Measurements from ENCODE around the gene RBBP6.
"Not testable (repeated sequence)": the region's sequence is repeated elsewhere in the genome, so short reads cannot be mapped to it uniquely, and the experiment has no call there.

Gene RBBP6

DNA sequence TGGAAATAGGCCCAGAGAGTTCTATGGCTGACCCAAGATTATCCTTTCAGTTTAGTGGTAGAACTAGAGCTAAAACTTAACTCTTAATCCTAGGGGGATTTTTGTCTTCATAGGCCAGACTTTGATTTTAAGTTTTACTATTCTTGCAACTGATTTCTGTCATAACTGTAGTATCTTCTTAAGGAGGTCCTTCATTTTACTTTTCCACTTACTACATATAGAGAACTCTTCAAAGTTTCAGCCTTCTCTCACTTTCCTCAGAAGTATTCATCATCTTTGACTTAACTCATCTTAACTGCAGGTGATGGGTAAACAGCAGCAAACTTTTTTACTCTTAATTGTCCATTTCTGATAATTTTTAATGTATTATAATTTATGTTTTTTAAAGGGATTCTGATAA lies 23.4 kb downstream of the RBBP6 start:
- no peak for DNase-seq (ENCODE audit: low read depth in 1 of 2, low spot score in 1 of 2)

DNA sequence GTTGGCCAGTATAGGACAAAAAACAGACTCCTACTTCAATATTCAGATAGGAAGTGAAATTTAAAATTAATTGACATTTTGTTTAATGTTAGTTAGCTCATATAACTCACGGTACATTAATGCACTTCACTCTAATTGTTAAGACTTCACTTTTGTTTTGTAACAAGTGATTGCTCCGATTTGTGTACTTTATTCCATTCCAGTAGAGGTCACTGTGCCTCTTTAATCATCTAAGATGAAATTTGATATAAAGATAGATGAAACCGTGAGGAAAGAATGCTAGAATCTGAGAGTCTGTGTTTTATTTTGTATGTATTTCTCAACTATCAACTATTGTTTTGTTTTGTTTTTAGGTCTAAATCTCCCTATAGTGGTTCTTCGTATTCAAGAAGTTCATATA lies 29.0 kb downstream of the RBBP6 start:
- DNase-seq (ENCODE audit: low read depth in 1 of 2, low spot score in 1 of 2), result no peak

DNA sequence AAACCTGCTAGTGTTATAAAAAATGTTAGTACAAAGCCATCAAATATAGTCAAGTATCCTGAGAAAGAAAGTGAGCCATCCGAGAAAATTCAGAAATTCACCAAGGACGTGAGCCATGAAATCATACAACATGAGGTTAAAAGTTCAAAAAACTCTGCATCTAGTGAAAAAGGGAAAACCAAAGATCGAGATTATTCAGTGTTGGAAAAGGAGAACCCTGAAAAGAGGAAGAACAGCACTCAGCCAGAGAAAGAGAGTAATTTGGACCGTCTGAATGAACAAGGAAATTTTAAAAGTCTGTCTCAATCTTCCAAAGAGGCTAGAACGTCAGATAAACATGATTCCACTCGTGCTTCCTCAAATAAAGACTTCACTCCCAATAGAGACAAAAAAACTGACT lies 31.7 kb downstream of the RBBP6 start:
- DNase-seq (ENCODE audit: low read depth in 1 of 2, low spot score in 1 of 2), result no peak

DNA sequence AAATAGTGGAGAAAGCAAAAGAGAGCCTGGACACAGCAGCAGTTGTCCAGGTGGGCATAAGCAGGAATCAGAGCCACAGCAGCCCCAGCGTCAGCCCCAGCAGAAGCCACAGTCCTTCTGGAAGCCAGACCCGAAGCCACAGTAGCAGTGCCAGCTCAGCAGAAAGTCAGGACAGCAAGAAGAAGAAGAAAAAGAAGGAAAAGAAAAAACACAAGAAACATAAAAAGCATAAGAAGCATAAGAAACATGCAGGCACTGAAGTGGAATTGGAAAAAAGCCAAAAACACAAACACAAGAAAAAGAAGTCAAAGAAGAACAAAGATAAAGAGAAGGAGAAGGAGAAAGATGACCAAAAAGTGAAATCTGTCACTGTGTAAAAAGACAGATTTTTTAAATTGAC lies 32.7 kb downstream of the RBBP6 start:
- DNase-seq (ENCODE audit: low read depth in 1 of 2, low spot score in 1 of 2), result no peak

DNA sequence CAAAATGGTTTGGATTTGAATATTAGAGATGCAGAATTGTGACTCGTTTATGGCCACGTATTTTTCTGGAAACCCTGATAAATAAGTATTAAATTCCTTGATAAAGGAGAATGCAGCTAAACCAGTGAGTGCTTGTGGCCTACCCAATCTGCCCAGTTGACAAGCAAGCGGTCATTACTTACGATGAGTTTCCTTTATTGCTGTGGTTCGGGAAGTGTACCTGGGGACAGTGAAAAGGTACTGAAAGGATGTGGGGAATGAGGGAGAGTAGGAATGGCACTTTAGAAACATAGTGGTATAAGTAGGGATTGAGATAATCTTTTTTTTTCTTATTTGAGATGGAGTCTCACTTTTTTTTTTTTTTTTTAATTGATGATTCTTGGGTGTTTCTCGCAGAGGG lies 33.8 kb downstream of the RBBP6 start:
- DNase-seq (ENCODE audit: low read depth in 1 of 2, low spot score in 1 of 2), result no peak

DNA sequence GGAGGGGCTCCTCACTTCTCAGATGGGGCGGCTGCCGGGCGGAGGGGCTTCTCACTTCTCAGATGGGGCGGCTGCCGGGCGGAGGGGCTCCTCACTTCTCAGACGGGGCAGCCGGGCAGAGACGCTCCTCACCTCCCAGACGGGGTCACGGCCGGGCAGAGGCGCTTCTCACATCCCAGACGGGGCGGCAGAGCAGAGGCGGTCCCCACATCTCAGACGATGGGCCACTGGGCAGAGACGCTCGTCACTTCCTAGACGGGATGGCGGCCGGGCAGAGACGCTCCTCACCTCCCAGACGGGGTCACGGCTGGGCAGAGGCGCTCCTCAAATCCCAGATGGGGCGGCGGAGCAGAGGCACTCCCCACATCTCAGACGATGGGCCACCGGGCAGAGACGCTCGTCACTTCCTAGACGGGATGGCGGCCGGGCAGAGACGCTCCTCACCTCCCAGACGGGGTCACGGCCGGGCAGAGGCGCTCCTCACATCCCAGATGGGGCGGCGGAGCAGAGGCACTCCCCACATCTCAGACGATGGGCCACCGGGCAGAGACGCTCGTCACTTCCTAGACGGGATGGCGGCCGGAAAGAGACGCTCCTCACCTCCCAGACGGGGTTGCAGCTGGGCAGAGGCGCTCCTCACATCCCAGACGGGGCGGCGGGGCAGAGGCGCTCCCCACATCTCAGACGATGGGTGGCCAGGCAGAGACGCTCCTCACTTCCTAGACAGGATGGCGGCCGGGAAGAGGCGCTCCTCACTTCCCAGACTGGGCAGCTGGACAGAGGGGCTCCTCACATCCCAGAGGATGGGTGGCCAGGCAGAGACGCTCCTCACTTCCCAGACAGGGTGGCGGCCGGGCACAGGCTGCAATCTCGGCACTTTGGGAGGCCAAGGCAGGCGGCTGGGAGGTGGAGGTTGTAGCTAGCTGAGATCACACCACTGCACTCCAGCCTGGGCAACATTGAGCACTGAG lies 35.4 kb downstream of the RBBP6 start:
- DNase-seq (ENCODE audit: low read depth in 1 of 2, low spot score in 1 of 2), result not testable (repeated sequence)

DNA sequence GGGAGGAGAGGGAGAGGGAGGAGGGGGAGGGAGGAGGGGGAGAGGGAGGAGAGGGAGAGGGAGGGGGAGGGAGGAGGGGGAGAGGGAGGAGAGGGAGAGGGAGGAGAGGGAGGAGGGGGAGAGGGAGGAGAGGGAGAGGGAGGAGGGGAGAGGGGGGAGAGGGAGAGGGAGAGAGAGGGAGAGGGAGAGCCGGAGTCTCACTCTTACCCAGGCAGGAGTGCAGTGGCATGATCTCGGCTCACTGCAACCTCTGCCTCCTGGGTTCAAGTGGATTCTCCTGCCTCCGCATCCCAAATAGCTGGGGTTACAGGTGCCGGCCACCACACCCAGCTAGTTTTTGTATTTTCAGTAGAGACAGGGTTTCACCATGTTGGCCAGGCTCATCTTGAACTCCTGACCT lies 36.4 kb downstream of the RBBP6 start:
- not testable (repeated sequence) for DNase-seq (ENCODE audit: low read depth in 1 of 2, low spot score in 1 of 2)

DNA sequence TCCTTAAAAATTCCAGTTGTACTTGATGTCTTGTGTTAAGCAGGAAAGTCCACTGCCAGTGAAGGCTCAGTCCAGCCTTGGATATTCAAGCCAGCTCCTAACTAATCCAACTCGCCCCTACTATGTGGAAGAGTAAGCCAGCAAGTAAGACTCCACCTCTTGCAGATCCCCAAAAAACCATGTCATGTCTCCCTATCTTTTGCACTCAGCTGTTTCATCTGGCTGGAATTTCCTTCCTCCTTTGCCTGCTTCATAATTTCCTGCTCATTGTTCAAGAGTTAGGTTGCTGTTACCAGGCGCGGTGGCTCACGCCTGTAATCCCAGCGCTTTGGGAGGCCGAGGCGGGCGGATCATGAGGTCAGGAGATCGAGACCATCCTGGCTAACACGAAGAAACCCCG lies 37.8 kb downstream of the RBBP6 start:
- no peak for DNase-seq (ENCODE audit: low read depth in 1 of 2, low spot score in 1 of 2)

DNA sequence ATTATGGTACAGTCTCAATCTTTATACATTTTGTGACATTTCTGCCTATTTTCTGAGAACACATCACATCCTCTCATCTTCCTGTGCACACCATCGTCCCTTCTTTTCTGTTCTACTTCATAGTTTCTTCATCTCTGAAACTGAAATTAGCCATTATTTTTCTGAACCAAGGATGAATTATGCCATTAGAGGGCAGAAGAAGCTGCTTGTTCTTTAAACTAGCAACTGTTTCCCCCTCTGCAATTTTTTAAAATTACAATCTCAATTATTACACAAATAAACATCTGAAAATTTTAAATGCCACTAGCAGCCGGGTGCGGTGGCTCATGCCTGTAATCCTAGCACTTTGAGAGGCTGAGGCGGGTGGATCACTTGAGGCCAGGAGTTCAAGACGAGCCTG lies 41.3 kb downstream of the RBBP6 start:
- DNase-seq (ENCODE audit: low read depth in 1 of 2, low spot score in 1 of 2), result no peak

DNA sequence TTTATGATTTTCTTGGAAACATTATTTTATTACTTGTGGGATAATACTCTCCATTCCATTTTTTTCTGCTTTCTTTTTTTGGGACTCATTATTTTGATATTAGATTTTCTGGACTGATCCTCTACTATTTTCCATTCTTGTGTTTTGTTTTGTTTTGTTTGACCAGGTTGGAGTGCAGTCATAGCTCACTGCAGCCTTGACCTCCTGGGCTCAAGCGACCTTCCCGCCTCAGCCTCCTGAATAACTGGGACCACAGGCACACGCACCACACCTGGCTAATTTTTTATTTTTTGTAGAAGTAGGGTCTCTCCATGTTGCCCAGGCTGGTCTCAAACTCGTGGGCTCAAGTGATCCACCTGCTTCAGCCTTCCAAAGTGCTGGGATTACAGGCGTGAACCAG lies 44.1 kb downstream of the RBBP6 start:
- DNase-seq (ENCODE audit: low read depth in 1 of 2, low spot score in 1 of 2), result no peak

DNA sequence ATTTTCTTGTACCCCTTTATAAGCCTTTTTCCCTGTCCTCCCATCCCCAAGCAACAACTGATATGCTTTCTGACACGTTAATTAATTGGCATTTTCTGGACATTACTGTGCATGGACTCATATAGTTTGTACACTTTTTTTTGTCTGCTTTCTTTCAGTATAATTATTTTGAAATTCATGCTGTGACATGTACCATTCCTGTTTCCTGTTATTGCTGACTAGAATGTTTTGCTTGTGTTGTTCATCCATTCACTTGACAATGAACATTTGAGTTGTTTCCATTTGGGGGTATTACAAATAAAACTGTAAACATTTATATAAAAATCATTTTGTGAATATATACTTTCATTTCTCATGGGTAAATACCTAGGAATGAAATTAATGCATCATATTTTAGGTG lies 50.6 kb downstream of the RBBP6 start:
- no peak for DNase-seq (ENCODE audit: low read depth in 1 of 2, low spot score in 1 of 2)

DNA sequence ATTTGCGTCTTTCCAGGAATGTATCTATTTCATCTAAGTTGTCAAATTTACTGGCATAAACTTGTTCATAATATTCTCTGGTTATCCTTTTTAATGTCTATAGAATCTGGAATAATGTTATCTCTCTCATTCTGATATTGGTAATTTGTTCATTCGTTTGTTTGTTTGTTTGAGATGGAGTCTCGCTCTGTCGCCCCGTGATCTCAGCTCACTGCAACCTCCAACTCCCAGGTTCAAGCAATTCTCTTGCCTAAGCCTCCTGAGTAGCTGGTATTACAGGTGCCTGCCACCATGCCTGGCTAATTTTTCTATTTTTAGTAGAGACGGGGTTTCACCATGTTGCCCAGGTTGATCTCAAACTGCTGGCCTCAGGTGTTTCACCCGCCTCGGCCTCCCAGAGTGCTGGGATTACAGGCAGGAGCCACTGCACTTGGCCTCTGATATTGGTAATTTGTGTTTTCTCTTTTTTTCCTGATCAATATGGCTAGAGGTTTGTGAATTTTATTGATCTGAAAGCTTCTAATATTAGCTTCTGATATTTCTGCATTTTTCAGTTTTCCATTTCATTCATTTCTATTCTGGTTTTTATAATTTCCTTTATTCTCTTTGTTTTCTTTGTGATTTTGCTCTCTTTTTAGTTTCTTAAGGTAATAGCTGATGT lies 59.5 kb downstream of the RBBP6 start:
- no peak for DNase-seq (ENCODE audit: low read depth in 1 of 2, low spot score in 1 of 2)

DNA sequence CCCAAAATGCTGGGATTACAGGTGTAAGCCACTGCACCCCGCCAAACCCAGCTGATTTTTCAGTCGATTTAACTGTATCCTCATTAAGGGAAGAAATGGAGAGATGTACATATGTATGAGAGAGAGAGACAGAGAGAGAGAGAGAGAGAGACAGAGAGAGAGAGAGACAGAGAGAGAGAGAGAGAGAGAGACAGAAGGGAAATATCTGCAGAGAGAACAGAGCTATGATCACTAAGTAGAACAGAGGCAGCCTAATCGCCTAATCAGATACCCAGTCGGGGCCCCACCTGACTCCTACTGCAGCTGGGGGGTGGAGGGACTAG lies 70.0 kb downstream of the RBBP6 start:
- no peak for DNase-seq (ENCODE audit: low read depth in 1 of 2, low spot score in 1 of 2)

DNA sequence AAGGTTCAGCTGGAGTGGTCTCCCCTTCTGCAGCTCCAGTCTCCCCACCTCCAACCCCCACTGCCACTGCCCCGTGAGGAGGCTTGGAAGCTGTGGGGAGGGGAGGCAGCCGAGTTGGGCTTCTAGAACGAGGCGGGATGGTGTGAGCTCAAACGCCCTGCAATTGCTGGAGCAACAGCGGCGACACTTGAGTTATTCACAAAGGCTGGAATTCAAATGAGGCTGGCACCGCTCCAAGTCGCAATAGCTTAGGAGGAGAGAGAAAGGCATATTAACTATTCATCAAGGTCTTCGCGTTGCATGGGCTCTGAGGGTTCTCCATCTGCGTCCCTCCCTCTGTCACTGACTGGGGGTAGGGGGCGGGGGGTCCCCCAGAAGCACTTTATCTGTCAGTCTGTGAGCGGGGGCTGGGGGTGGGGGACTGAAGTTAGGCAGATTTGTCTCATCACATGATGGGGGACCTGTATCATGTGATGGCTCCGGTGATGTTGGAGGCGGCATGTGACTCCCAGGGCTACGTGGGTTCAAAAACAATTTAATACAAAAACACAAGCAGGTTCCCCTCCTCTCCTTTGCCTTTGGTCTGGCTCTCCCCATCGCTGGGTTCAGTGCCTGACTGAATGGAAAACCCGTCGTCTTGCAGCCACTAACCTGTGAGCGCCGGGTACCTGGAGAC lies 70.5 kb downstream of the RBBP6 start:
- no peak for DNase-seq (ENCODE audit: low read depth in 1 of 2, low spot score in 1 of 2)

DNA sequence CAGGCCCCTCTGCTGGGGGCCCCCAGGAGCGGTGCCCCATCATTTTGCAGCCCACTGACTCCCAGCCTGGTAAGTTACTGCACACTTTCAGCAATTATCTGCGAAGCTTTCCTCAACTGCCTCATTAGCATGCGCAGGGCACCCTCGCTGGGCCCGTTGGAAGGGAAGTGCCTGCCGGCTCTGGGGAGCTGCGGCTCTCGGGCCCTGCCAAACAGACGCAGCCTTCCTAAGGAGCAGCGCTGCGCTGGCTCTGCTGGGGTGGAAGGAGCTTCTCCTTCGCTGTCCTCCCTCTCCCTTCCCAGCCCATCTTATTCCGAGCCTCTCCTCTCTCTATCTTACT lies 71.0 kb downstream of the RBBP6 start:
- DNase-seq (ENCODE audit: low read depth in 1 of 2, low spot score in 1 of 2), result no peak

DNA sequence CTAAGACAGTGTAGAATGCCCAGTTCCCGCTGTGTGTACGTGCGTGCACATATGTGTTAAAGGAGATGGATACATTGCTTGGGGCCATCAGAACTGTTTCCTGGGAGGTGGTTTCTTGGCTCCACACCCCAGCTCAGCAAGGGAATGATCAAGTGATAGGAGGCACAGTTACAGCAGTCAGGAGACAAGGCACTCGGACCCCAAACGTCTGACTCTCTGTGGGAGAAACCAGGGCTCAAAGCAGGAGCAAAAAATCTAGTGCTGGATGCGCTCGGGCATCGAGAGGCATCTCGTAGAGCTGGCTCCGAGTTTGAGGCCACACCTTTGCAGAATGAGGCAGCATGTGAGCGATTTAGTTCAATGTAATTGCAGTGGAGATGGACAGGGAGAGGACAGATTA lies 71.9 kb downstream of the RBBP6 start:
- no peak for DNase-seq (ENCODE audit: low read depth in 1 of 2, low spot score in 1 of 2)

DNA sequence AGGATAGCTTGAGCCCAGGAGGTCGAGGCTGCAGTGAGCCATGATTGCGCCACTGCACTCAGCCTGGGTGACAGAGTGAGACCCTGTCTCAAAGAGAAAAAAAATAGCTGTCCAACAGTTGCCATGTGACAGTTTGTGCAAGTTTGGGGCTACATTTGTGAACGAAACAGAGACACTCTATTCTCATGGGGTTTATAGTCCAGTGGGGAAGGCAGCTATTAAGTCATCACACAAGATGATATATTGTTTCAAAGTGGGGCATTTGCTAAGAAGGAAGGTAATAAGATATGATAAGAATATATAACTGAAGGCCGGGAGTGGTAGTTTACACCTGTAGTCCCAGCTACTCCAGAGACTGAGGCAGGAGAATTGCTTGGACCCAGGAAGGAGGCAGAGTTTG lies 73.3 kb downstream of the RBBP6 start:
- DNase-seq (ENCODE audit: low read depth in 1 of 2, low spot score in 1 of 2), result no peak

DNA sequence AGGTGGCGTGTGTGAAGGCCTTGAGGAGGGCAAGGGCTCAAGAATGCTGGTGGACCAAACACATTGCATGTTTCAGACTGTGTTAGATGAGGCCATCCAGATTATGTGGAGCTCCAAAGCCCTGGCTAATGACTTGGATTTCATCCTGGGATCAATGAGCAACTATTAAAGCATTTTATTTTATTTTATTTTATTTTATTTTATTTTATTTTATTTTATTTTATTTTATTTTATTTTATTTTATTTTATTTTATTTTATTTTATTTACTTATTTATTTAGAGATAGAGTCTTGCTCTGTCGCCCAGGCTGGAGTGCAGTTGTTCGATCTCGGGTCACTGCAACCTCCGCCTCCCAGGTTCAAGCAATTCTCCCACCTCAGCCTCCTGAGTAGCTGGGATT lies 73.9 kb downstream of the RBBP6 start:
- not testable (repeated sequence) for DNase-seq (ENCODE audit: low read depth in 1 of 2, low spot score in 1 of 2)

DNA sequence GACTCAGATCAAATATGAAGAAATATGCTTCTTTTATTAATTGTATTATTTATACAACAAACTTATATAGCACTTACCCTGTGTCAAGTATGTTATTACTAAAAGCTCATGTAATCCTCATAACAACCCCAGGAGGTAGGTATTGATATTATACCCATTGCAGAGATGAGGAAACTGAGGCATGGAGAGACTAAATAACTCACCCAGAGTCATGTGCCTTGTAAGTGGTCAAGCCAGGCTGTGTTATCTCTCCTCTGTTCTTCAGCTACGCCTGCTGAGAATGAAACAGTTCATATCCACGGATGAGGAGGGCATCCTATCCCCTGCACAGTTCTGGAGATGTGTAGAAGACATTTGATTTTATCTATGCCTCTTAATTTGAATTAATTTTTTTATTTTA lies 78.1 kb downstream of the RBBP6 start:
- no peak for DNase-seq (ENCODE audit: low read depth in 1 of 2, low spot score in 1 of 2)
